ENCODE measurements around the gene ADAM30.
A peak's percentile ranks its signal among the peaks of the same experiment; 100 is the strongest.

ADAM30 gene
- total RNA-seq = 0 to 0.06 (median 0) reads per million in 18 experiments

- DNase-seq = no peak
Measured at GRCh38 chr1:119896303-119896702, at the start of gene ADAM30. Gene ADAM30 (minus strand): TSS chr1:119896515. CDS start chr1:119896336, 179 bp downstream.

GRCh38 chr1:119943216-119943615 is 46.9 kb upstream of the ADAM30 start:
- no peak for DNase-seq

DNA sequence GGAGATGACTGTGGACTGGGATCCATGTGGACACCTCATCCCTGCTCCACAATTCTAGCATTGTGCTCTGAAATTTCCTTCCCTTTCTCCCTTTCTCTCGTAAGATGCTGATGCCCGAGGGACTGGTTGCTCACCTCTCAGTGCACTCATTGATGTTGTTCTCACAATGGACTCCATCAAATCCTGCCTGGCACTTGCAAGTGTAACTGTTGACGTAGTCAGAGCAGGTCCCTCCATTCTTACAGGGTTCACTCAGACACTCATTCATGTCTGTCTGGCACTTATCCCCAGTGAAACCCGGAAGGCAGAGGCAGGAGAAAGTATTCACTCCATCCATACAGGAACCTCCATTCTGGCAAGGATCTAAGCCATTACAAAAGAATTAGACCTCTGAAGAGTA is 45.1 kb upstream of the ADAM30 start:
- no peak for DNase-seq

DNA sequence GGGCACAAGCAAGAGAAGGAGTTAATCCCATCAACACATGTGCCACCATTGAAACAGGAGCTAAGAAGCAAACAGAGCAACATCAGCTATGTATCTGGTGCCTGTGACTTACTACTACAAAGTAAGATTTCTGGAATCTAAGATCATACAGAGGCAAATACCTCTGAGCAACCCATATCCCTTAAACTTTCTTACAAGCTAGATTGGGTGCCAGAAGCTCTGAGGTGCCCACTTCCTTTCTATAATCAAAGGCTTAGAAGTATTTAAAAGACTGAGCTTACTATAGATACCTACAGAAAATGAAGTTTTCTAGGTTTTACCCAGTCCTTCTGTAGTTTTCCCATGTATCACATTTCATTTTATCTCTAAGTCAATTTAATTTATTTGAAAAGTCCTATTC is 44.4 kb upstream of the ADAM30 start:
- DNase-seq = no peak

DNA sequence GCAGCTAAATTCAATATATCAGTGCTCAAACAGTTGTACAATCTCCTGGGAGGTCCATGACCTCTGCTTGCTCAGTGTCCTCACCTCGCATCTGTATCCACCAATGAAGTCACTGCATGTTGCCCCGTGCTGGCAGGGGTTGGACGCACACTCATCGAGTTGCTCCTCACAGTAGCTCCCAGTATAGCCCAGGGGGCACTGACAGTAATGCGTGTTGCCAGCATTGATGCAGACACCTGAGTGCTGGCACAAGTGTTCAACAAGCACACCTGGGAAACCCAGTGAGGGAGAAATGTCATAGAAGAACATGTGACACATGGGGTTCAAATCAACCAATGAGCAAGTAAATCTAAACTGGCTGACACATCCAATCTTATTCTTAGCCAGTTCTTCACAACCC is 40.9 kb upstream of the ADAM30 start:
- no peak for DNase-seq

- DNase-seq = no peak
Measured at GRCh38 chr1:119935915-119936314, 39.6 kb upstream of the ADAM30 start.

GRCh38 chr1:119935373-119935772 is 39.1 kb upstream of the ADAM30 start:
- no peak for DNase-seq

DNA sequence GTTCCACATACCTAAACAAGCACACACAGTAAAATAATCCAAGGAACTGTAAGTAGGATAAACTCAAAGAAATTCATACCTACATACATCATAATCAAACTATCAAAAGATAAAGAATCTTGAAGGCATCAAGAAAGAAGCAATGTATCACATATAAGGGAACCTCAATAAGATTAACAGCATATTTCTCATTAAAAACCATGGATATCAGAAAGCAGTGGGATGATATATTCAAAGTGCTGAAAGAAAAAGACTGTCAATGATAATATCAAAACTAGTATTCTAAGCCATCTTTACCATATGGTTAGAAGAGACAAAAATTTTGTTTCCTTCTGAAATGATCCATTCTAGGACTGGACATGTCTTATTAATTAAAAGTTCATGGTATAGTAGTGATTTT is 37.1 kb upstream of the ADAM30 start:
- DNase-seq = no peak

GRCh38 chr1:119929643-119930315 is 33.5 kb upstream of the ADAM30 start:
- DNase-seq = no peak

DNA sequence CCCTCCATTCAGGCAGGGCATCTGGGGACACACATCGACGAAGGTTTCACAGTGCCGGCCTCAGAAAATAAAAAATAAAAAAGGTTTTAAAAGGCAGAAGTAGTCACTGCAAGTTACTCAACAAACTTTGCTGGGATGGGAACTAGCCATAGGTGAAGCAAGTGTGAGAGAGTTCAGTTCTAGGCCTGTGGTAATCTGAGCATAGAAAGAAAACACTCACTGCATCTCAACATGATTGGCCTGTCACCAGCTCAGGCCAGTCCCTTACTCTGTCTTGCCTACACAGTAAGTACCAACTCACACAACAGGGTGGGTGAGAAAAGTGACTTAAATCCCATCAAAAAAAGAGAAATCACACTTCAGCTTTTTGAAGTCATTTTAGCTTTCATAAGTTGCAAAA is 30.2 kb upstream of the ADAM30 start:
- peak in 1 of 2 donors; percentile 7 for DNase-seq

DNA sequence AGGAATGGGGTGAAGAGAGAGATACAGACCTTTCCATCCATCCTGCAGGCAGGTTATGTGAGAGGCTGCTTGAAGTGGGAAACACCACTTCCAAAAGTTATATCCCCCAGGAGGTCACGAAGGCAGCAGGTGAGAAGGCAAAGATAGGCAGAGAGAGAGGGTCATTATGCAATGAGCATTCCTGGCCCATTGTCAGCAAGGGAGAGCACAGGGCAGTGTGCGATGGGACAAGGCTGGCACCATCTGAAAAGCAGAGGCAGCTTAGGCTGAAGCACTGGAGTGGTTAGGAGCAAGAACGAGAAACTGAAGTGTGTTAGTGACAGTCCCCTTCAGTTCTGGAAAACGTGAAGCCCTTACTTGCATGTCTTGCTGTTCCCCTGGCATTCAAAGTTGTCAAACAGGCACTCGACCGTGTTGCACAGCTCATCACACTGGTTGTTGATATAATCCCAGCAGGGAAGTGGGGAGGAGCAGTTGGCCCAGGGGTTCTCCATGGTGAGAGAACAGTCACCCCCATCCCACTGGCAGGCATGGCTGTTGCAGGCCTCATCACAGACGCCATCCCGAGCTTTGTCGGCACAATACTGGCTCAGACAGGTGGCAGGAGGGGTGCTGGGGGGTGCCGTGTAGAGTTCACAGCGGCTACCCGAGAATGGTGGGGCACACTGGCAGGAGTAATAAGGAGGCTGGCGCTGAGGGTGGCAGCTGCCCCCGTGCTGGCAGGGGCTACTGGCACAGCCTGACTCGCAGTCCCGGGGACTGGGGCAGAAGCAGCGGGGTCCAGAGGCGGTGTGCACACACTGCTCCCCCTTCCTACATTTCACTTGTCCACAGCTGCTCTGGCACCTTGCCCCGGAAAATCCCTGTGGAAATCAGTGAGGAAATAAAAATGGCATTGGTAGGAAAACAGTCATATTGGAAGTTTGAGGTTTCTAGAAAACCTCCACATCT is 28.9 kb upstream of the ADAM30 start:
- DNase-seq = no peak

DNA sequence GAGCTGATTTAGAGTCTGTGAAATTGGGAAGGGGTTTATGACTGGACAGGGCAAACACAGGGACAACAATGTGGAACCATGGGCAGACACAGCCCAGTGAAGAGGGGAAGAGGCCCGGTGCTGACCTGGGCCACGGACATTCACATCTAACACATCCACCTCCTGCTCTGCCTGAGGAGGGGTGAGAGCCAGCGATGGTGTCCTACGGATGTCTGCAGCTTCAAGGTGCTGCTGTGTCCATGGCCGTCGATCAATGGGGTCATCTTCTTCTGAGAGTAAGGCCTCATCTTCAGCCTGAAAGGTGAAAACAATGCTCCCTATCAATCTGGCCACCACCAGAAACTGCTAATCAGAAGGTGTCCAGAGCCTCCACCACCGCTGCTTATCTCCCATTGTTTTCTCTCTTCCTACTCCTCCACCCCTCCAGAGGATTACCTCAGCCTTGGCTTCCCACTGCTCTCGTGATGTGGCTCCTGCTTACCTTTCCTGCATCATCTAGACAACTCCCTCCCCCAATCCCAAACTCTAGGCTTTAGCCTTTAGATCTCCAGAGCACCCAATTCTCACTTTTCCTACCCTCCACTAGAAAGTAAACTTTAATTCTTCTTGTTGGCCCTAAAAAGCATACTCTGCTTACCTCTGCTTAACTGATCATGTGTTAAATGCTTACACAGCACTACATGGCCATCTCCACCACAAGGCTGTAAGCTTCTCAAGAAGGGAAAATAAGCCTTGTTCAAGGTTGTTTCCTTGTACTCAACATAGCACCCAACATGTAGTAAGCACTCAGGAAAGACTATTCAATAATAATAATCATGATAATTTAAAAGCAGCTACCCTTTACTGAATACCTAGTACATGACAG is 24.0 kb upstream of the ADAM30 start:
- DNase-seq = no peak

GRCh38 chr1:119919241-119919640 is 22.9 kb upstream of the ADAM30 start:
- no peak for DNase-seq

DNA sequence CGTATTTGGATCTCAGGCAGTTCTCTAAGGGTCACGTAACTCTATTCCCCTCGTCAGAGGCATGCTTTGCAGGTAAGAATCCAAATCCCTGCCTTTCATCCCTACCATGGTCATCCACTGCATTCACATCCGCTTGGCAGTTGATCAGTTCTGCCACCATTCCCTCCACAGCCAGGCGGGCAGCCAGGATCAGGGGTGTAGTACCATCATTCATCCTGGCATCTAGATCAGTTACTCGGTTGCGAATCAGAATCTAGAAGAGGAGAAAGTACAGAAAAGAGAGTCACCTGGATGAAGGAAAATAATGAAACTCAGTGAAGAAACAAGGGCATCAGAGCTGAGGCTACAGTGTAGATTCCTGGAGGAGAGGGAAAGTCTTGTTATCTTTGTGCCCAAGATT is 22.0 kb upstream of the ADAM30 start:
- DNase-seq = no peak

DNA sequence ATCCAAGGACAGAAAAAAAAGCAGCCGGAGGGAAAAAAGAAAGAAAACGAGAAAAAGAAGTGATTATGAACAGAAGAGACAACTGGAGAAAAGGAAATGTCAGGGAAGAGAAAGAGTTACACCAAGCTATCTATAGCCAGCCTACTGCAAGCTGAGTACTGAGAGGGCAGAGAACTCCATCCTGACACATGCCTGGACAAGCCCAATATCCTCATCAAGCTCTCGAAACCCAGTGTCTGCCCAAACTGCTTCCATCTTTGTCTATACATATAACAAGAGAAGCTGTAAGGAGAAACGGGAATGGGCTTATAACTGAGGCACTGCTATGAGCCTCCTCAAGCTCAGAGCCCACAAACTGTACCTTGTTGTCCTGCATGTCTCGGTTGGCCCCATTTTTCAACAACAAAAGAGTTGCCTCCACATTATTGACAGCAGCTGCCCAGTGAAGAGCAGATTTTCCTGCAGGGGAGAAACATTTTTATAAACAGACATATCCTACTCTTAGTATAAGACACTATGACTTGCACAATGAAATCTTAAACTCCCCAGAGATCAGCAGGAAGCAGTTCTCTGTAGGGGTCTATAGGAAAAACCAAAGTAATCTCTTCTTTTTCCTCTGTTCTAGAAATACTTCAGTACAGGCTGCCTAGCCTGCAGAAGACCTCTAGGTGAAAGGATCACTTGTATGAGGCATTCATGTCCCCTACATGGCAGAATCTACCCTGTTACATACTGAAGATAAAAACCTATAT is 21.2 kb upstream of the ADAM30 start:
- no peak for DNase-seq

DNA sequence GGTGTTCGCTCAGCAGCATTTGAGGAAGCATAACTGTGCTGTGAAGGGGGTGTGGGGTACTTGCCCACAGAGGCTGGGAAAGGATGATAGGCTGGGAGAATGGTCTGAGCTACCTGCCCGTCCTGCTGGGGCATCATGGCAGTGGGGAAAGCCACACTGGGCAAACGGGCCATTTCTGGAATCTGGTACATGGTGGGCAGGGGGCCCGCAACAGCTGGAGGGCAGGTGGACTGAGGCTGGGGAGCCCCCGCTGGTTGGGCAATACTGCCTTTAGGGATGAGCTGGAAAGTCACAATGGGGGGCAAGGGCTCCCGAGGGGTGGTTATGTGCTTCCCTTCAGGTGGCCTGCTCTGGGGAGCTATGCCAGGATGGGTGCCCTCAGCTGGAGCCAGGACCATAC is 19.2 kb upstream of the ADAM30 start:
- DNase-seq = no peak

DNA sequence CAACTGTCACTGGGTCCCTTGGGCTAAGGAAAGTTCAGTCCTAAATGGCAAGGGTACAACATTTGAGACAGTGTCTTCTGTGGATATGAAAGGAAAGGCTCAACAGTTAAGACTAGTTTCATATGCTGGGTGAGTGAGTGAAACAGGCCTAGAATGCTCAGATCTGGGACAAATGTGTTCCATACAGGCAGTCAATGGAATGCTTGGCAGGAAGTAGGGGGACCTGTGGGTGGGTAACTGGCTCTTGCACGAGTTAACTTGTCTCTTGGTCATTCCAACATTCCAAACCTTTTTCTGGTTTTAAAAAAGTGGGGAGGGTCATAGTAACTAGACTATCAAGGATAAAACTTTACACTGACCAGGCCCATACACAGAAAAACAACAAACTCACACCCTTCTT is 17.8 kb upstream of the ADAM30 start:
- DNase-seq = no peak

DNA sequence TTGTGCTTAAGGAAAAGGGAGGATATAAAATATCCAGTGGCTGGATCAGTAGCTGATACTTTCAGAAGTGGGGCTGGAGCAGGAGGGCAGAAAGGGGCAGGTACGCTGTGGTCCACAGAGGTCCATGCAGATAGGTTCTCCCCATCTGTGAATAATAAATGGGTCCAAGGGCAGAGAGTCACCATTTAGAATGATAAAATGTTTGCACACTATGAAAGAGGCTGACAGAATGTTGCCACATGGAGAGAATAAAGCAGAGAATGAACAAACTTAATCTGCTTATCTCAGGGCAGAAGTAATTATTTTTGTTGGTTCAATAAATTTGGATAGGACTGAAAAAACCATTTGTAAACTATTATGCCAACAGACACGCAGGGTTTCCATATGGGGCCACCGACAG is 16.6 kb upstream of the ADAM30 start:
- DNase-seq = no peak

- DNase-seq = no peak
Measured at GRCh38 chr1:119911775-119912174, 15.5 kb upstream of the ADAM30 start.

DNA sequence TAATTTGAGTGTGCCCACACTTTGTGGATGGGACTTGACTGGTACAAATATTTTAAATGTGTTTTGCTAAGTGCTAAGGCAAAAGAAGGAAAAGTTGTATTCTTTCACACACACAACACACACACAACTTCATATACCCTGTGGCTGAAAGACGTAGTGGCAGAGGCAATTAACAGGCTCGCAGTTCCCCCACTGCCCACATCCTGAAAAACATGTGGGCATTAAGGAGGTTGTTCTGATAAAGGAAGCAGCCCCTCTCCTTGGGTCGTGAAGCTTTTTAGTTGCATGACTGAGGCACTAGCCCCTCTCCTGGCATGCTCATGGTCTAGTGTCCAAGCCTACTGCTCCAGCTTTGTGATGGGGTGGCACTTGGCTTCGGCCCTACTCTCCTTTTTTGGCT is 14.3 kb upstream of the ADAM30 start:
- DNase-seq = no peak

DNA sequence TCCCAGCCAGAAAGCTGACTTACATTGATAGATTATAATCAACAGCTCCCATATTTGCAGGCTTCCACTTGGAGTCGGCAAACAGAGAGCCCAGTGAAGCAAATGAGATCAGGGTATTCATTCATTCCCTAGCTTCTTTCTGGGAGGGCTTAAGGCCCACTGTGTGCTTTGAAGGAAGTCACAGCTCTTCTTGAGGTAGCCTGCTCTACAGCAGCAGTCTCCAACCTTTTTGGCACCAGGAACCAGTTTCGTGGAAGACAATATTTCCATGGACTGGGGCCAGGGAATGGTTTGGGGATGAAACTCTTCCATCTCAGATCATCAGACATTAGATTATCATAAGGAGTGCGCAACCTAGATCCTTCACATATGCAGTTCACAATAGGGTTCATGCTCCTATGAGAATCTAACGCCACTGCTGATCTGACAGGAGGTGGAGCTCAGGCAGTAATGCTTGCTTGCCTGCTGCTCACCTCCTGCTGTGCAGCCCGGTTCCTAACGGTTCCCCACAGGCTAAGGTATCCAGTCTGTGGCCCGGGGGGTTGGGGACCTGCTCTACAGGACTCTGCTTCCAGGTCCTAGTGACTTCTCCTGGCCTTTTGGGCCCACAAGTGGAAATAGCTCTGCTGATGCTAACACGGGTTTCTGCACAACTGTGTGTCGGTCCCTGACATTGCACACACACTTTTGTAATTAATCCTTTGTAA is 13.7 kb upstream of the ADAM30 start:
- no peak for DNase-seq

DNA sequence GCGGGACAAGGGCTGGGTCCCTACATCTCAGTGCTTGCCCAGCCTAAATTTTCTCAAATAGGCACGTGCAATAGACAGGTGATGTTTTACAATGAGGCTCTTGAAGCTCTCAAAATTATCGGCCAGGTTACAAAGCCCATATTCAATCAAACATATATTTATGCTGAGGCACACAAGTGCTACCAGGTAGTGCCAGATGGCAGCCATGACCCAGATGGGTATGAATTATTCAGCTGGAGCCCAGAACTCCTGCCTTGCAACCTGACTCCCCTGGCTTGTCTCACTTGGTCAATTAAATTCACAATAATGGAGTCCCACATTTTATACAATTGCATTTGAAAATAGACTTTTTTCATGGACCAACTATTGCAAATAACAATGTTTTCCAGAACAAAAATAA is 12.3 kb upstream of the ADAM30 start:
- no peak for DNase-seq

Data from inflammatory macrophage (primary cell).